ENCODE data around the gene MTX1.

The MTX1 gene

DNA sequence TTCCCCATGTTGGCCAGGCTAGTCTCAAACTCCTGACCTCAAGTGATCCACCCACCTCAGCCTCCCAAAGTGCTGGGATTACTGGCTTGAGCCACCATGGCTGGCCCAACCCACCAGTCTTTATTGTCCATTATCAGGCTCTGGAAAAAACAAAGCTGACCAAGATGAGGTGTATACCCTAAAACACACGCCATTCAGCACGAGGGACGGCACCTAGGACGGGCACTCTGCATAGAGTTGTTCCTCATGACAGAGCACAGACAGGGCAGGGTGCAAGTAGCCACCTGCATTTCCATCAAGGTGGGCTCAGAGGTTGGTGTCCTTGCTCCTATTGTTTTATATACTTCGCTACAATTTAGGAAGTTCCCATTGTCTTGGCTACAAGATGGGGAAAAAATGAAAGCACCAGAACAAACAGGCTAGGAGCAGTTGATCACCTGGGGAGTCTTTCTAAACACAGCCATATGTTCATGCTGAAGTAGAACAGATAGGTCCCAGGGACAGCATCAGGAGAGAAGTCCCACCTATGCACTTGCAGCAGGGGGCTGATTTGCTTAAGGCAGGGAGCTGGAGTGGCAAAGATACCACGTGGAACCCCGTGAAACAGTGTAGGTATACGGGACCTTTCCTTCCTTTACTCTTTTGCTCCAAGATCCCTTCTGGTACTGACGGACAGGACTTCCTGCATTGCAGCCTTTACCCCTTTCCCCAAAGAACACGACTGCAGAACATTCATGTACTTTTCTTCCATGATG, 39.9 kb upstream of the MTX1 start:
- peaks cover 17% of the 10 kb centered on the region for H3K4me1 ChIP-seq (ENCODE audit: control insufficient read depth, insufficient read depth, low read length)
- H3K27me3 ChIP-seq (ENCODE audit: control insufficient read depth, insufficient read depth, low read length) = no peaks in the 10 kb centered on the region
- no peak overlapping the region for H3K4me3 ChIP-seq (ENCODE audit: low read depth, low read length)
- peaks cover 15% of the 10 kb centered on the region for H3K36me3 ChIP-seq (ENCODE audit: control insufficient read depth, insufficient read depth, low read length)
- H3K9me3 ChIP-seq (ENCODE audit: control insufficient read depth, insufficient read depth, low read depth, low read length) = no peaks in the 10 kb centered on the region
- H3K9ac ChIP-seq (ENCODE audit: low read length) = no peak overlapping the region
- no peak overlapping the region for H3K27ac ChIP-seq (ENCODE audit: low read depth, low read length)

DNA sequence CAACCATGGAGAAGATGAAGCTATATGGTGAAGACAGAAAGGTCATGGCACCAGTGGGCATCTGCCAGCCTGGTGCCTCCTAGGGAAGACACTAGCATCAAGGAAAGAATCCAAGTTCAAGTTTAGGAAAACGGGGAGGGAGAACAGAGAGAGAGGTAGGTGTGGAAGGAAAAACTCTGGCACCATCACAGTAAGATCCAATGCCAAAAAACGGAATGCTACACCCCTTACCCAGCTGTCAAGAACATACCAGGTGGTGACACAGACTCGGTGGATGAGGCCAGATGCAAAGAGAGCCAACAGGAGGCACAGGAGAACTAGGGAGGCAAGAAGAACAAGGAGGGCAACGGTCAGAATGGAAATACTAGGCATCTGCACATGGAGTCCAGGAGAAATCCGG, 39.0 kb upstream of the MTX1 start:
- H3K4me3 ChIP-seq (ENCODE audit: low read depth, low read length) = no peak overlapping the region
- H3K4me1 ChIP-seq (ENCODE audit: control insufficient read depth, insufficient read depth, low read length) = peaks cover 17% of the 10 kb centered on the region
- H3K9me3 ChIP-seq (ENCODE audit: control insufficient read depth, insufficient read depth, low read depth, low read length) = no peaks in the 10 kb centered on the region
- H3K9ac ChIP-seq (ENCODE audit: low read length) = no peak overlapping the region
- H3K27me3 ChIP-seq (ENCODE audit: control insufficient read depth, insufficient read depth, low read length) = no peaks in the 10 kb centered on the region
- H3K27ac ChIP-seq (ENCODE audit: low read depth, low read length) = no peak overlapping the region
- peaks cover 15% of the 10 kb centered on the region for H3K36me3 ChIP-seq (ENCODE audit: control insufficient read depth, insufficient read depth, low read length)

DNA sequence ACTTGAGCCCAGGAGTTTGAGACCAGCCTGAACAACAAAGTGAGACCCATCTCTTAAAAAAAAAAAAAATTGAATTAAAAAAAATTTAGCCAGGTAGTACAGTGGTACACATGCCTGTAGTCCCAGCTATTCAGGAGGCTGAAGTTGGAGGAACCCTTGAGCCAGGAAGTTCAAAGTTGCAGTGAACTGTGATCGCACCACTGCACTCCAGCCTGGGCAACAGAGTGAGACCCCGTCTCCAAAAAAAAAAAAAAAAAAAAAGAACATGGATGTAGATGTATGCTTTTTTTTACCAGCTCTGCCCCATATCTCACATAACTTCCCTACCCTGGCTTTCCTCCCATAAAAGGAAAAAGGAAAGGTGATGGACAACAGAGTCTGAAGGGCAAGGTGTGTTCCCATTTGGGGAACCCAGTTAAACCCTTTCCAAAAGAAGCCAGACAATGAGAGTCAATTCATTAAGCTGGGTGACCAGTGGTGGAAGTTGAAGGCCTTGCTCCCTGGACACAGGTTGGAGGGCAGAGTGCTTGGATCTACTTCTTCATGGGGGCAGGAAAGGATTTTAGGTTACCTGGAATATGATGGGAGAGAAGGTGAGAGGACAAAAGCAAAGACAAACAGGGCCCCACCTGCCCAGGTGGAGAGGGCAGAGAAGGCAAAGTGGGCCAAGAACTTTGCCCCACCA, 38.3 kb upstream of the MTX1 start:
- Histone ChIP-seq H3K9ac (ENCODE audit: low read length) (no peak overlapping the region), H3K27ac (ENCODE audit: low read depth, low read length) (no peak overlapping the region), H3K4me1 (ENCODE audit: control insufficient read depth, insufficient read depth, low read length) (peaks cover 22% of the 10 kb centered on the region), H3K27me3 (ENCODE audit: control insufficient read depth, insufficient read depth, low read length) (no peaks in the 10 kb centered on the region), H3K9me3 (ENCODE audit: control insufficient read depth, insufficient read depth, low read depth, low read length) (no peaks in the 10 kb centered on the region), H3K36me3 (ENCODE audit: control insufficient read depth, insufficient read depth, low read length) (peaks cover 15% of the 10 kb centered on the region), H3K4me3 (ENCODE audit: low read depth, low read length) (no peak overlapping the region)

DNA sequence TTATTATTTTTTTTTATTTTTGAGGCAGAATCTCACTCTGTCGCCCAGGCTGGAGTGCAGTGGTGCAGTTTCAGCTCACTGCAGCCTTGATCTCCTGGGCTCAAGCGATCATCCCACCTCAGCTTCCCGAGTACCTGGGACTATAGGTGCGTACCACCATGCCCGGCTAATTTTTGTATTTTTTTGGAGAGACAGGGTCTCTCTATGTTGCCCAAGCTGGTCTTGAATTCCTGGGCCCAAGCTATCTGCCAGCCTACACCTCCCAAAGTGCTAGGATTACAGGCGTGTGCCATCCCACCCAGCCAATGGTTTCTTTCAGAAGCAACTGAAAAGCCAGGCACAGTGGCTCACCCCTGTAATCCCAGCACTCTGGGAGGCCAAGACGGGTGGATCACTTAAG, 37.7 kb upstream of the MTX1 start:
- Histone ChIP-seq H3K9ac (ENCODE audit: low read length) (no peak overlapping the region), H3K9me3 (ENCODE audit: control insufficient read depth, insufficient read depth, low read depth, low read length) (no peaks in the 10 kb centered on the region), H3K36me3 (ENCODE audit: control insufficient read depth, insufficient read depth, low read length) (peaks cover 15% of the 10 kb centered on the region)

DNA sequence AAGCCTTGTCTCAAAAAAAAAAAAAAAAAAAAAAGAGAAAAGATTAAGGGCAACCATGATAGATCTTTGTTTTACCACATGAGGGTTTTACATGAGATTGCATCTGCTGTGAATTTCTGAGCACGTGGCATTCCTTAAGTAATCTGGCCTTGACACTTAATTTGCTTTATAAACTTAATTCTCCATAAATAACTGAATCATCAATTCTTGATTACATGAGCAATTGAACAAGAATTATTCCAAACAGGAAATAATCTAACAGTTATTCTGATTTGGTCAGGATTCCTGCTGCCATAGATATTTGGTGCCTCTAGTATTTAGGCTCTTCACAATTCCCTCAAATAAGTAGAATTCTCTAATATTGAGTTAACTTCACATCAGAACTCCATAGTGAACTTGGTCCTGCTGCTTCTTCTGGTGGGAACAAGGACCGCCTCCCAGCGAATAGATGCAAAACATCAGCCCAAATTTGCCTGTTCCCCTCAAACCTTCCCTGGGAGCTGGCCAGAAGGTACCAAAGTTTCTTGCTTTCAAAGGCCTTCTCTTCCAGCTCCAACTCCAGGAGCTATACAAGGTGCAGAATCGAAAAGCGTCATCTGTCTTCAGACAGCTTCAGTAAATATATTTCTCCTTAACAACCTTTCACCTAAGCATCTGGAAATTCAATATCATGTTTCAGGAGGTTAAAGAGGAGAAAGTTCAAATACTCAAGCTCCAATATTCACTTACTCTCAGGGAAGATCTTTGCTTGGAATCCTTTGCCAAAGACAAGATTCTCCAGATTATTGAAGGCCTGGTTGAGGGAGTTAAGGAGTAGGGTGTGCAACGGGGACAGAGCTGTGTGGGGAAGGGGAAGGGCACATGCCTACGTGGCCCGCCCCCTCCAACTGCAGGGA, 36.4 kb upstream of the MTX1 start:
- H3K27me3 ChIP-seq (ENCODE audit: control insufficient read depth, insufficient read depth, low read length) = no peaks in the 10 kb centered on the region
- peaks cover 12% of the 10 kb centered on the region for H3K4me1 ChIP-seq (ENCODE audit: control insufficient read depth, insufficient read depth, low read length)
- H3K36me3 ChIP-seq (ENCODE audit: control insufficient read depth, insufficient read depth, low read length) = peaks cover 20% of the 10 kb centered on the region
- peak overlapping the region; percentile 76 for H3K4me3 ChIP-seq (ENCODE audit: low read depth, low read length)
- H3K9me3 ChIP-seq (ENCODE audit: control insufficient read depth, insufficient read depth, low read depth, low read length) = no peaks in the 10 kb centered on the region
- H3K27ac ChIP-seq (ENCODE audit: low read depth, low read length) = peak overlapping the region; percentile 52; the same call in 1 of the 2 replicates
- H3K9ac ChIP-seq (ENCODE audit: low read length) = peak overlapping the region; percentile 78

More for the DNA sequence above, 37.7 kb upstream of the MTX1 start:
- no peak overlapping the region for H3K27ac ChIP-seq (ENCODE audit: low read depth, low read length)
- no peaks in the 10 kb centered on the region for H3K27me3 ChIP-seq (ENCODE audit: control insufficient read depth, insufficient read depth, low read length)
- no peak overlapping the region for H3K4me3 ChIP-seq (ENCODE audit: low read depth, low read length)
- peaks cover 21% of the 10 kb centered on the region for H3K4me1 ChIP-seq (ENCODE audit: control insufficient read depth, insufficient read depth, low read length)

DNA sequence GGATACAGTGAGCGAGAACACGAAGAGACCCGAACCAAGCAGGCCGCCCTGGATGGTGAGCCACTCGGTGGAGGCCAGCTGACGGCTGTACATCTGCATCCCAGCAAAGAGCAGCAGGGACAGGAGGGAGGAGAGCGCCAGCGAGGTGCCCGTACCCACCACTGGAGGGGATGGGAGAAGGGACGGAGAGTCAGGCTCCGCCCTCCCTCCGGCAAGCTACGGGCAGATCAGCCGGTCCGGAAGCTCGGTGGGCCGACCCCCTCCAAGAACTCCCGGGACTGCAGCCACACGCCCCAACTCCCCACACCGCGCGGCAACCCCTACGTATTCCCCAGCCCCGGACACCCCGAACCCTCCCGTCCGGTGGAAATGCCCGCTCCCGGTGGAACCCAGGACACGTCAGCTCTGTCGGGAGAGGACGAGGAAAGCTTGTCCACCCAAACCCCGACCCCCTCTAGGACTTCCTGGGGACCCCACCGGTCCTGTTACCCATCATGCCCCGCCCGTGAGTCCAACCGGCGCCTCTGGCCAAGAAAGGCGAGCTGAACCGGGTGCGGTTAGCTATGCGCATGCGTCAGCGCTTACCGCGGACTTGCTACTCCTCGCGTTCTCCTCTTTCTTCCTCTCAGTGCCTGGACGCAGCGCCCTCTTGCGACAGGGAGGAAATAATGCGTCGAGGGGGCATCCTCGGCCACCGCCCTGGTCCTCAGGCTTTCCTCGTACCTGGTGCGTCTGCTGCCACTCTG, 35.6 kb upstream of the MTX1 start, which contains the start of gene KRTCAP2:
Gene KRTCAP2 (minus strand): TSS at position 573 of the 746 bp plus-strand sequence. CDS start 80 bp downstream, at position 493.
- Histone ChIP-seq H3K4me1 (ENCODE audit: control insufficient read depth, insufficient read depth, low read length) (peaks cover 11% of the 10 kb centered on the region; the same call in 1 of the 2 replicates), H3K9ac (ENCODE audit: low read length) (peak within 1 kb of the TSS; percentile 78), H3K4me3 (ENCODE audit: low read depth, low read length) (peak within 1 kb of the TSS; percentile 76), H3K27me3 (ENCODE audit: control insufficient read depth, insufficient read depth, low read length) (no peaks in the 10 kb centered on the region), H3K27ac (ENCODE audit: low read depth, low read length) (peak within 1 kb of the TSS; percentile 52; the same call in 1 of the 2 replicates), H3K36me3 (ENCODE audit: control insufficient read depth, insufficient read depth, low read length) (peaks cover 28% of the 10 kb centered on the region), H3K9me3 (ENCODE audit: control insufficient read depth, insufficient read depth, low read depth, low read length) (no peaks in the 10 kb centered on the region)

DNA sequence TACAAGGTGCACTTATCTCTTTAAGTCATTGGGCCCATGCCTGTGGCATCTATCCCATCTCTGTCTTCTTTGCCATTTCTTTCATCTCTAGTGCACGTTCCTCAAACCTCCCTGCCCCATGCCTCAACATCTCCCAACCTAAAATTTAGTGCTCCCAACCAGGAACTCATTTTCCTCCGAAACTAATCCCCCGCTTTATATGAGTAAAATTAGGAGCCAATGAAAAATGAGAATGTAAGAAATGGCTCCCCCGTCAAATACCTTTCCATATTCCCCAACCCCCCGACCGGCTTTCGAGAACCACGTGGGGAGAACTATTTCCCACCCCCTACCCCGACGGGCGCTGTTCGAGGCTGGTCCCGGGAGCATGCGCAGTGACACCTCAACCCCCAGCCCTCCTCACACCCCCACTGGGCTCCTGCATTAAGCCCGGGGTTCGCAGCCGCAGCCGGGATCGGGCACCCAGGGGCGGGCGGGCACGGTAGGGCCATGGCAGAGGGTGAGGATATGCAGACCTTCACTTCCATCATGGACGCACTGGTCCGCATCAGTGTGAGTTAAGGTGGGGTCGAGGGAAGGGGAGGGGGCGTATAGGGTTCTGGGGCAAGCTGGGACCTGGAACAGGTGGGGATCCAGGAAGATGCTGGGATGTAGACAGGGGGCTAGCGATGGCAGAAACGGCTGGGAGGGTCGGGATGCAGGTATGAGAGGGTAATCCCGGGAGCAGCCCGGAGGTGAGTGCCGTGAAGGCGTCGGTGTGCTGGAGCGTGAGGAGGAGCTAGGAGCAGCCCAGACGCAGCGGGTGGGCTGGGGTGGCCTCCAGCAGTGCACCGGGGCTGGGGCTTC, 34.8 kb upstream of the MTX1 start, which contains the start of gene TRIM46:
Gene TRIM46 (plus strand): TSS at position 372 of the 846 bp plus-strand sequence. CDS start 118 bp downstream, at position 490.
- Histone ChIP-seq H3K4me3 (ENCODE audit: low read depth, low read length) (peak within 1 kb of the TSS; percentile 76), H3K27me3 (ENCODE audit: control insufficient read depth, insufficient read depth, low read length) (no peaks in the 10 kb centered on the region), H3K9me3 (ENCODE audit: control insufficient read depth, insufficient read depth, low read depth, low read length) (no peaks in the 10 kb centered on the region), H3K4me1 (ENCODE audit: control insufficient read depth, insufficient read depth, low read length) (peaks cover 11% of the 10 kb centered on the region; the same call in 1 of the 2 replicates), H3K9ac (ENCODE audit: low read length) (peak within 1 kb of the TSS; percentile 78), H3K27ac (ENCODE audit: low read depth, low read length) (peak within 1 kb of the TSS; percentile 52; the same call in 1 of the 2 replicates), H3K36me3 (ENCODE audit: control insufficient read depth, insufficient read depth, low read length) (peaks cover 34% of the 10 kb centered on the region)

DNA sequence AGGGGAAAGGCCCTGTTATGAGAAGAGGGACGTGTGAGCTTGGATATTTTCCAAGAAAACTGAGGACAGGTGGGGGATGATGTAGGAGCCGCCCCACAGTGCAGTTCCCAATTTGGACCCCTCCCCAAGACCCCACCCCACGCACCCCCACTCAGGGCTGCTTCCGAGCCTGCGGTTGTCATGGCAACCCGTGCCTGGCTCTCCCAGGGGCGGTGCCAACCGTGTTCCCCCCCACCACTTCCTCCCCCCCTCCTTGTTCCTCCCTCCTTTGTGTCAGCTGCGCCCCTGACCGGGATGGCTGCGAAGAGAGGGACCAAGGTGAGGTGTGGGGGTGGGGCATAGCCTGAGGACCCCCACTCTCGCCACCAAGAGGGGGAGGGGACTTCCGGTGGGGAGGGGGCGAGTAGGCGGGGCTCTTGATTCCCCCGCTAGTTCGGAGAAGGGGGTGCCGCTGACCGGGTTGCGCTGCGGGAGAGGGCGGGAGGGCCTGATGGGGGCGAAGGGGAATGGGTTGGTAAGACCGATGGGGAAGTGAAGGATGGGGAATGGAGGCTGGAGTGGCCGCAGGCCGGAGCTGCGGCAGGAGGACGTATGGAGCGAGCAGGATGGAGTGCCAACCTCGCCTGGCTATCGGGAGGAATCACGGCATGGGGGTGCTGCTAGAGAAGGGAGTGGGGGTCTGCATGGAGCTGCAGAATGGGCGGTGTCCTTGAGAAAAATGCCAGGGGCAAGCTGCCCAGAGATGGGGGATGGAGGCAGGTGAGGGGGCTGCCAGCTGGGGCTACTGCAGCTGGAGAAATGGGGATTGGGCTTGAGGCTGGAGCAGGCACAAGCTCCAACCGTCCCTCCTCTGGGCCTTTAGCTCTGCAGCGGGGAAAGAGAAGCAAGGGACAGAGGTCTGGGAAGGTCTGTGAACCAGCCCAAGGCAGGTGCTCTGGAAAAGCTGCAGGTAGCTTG, 33.9 kb upstream of the MTX1 start:
- Histone ChIP-seq H3K27me3 (ENCODE audit: control insufficient read depth, insufficient read depth, low read length) (no peaks in the 10 kb centered on the region), H3K4me1 (ENCODE audit: control insufficient read depth, insufficient read depth, low read length) (peaks cover 11% of the 10 kb centered on the region; the same call in 1 of the 2 replicates), H3K9me3 (ENCODE audit: control insufficient read depth, insufficient read depth, low read depth, low read length) (no peaks in the 10 kb centered on the region), H3K4me3 (ENCODE audit: low read depth, low read length) (peak overlapping the region; percentile 76), H3K27ac (ENCODE audit: low read depth, low read length) (no peak overlapping the region), H3K9ac (ENCODE audit: low read length) (no peak overlapping the region), H3K36me3 (ENCODE audit: control insufficient read depth, insufficient read depth, low read length) (peaks cover 34% of the 10 kb centered on the region)

All from HUES6 (cell line).